ENCODE data around the gene CCDC85A.

Gene CCDC85A

DNA sequence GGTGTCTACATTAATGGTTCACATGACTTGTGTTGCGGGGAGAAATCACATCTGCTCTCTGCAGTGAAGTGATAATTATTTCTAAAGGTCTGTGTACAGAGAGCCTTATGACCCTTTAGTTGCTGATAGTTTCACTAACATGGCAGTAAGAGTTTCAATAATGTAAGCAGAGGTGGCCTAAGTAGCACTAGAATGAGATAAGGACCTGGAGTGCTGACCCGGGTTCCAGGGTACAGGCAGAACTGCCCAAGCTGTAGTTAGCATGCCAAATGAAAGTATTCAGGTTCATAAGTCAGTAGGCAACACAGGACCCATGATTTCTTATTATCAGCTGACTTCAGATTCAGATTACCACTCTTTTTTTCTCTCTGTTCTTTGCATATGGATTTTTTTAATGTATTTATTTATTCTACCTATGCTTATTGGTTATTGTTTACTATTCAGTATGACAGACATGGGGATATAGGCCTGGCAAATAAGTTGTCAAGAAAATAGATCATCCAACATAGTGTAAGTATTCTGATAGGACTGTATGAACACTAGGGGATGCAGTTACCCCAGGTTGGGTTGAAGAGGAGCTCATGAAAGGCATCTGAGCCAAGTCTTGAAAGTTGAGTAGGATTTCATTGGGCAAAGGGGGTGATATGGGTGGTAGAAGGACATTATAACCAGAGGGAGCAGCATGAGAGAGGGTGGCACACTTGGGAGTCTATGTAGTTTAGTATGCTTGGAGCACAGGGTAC, 105.2 kb downstream of the CCDC85A start:
- Histone ChIP-seq H3K9ac (ENCODE audit: low read length) (no peak overlapping the region), H3K79me2 (ENCODE audit: low read length) (no peaks in the 10 kb centered on the region), H3K27me3 (replicated peaks; ENCODE audit: insufficient read depth, low read length) (no peaks in the 10 kb centered on the region), H3K27ac (ENCODE audit: low read length) (no peak overlapping the region), H3K4me1 (ENCODE audit: low read length) (no peaks in the 10 kb centered on the region), H3F3A (ENCODE audit: insufficient read depth, low read length) (no peaks in the 10 kb centered on the region), H2AFZ (ENCODE audit: low read length) (no peak overlapping the region), H4K20me1 (ENCODE audit: insufficient read depth, low read length) (no peaks in the 10 kb centered on the region), H3K4me3 (ENCODE audit: low read length) (no peak overlapping the region), H3K9me2 (replicated peaks; ENCODE audit: insufficient read depth, low read length) (no peaks in the 10 kb centered on the region), H3K4me2 (ENCODE audit: low read depth, low read length) (no peak overlapping the region), H3K36me3 (replicated peaks; ENCODE audit: insufficient read depth, low read length) (no peaks in the 10 kb centered on the region), H3K9me3 (replicated peaks; ENCODE audit: insufficient read depth, low read length) (no peaks in the 10 kb centered on the region)
- no peak for DNase-seq
- TF ChIP-seq EZH2 (optimal IDR thresholded peaks at IDR 0.05; ENCODE audit: low read depth, low read length), result no peak
- no peak for TF ChIP-seq EZH2phosphoT487 (IDR thresholded peaks at IDR 0.05; ENCODE audit: low read length)
- TF ChIP-seq, protein P1, sequence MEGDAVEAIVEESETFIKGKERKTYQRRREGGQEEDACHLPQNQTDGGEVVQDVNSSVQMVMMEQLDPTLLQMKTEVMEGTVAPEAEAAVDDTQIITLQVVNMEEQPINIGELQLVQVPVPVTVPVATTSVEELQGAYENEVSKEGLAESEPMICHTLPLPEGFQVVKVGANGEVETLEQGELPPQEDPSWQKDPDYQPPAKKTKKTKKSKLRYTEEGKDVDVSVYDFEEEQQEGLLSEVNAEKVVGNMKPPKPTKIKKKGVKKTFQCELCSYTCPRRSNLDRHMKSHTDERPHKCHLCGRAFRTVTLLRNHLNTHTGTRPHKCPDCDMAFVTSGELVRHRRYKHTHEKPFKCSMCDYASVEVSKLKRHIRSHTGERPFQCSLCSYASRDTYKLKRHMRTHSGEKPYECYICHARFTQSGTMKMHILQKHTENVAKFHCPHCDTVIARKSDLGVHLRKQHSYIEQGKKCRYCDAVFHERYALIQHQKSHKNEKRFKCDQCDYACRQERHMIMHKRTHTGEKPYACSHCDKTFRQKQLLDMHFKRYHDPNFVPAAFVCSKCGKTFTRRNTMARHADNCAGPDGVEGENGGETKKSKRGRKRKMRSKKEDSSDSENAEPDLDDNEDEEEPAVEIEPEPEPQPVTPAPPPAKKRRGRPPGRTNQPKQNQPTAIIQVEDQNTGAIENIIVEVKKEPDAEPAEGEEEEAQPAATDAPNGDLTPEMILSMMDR (IDR thresholded peaks at IDR 0.05; ENCODE audit: low read length), result no peak

DNA sequence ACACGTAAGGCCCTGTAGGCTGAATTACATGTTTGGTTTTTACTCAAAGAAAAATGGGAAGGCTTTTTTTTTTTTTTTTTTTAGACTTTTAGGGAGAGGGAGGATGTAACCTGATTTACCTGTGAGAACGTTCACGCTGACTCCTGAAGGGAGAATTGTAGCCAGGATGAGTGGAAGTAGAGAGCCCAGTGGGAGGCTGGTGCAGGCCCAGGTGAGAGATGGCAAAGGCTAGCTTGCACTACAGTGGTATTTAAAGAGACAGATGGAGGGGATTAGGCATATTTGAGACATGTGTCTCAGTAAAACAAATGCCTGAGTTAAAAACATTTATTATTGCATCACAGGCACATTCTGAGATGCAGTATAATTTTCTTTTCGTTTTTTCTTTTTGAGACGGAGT, 107.9 kb downstream of the CCDC85A start:
- H3K27me3 ChIP-seq (replicated peaks; ENCODE audit: insufficient read depth, low read length), result no peaks in the 10 kb centered on the region
- H3K4me3 ChIP-seq (ENCODE audit: low read length), result no peak overlapping the region
- no peak overlapping the region for H3K9ac ChIP-seq (ENCODE audit: low read length)
- no peaks in the 10 kb centered on the region for H3K79me2 ChIP-seq (ENCODE audit: low read length)
- DNase-seq, result no peak
- no peaks in the 10 kb centered on the region for H3K36me3 ChIP-seq (replicated peaks; ENCODE audit: insufficient read depth, low read length)
- TF ChIP-seq, protein P1 (IDR thresholded peaks at IDR 0.05; ENCODE audit: low read length), result no peak
- no peak for TF ChIP-seq EZH2 (optimal IDR thresholded peaks at IDR 0.05; ENCODE audit: low read depth, low read length)
- TF ChIP-seq EZH2phosphoT487 (IDR thresholded peaks at IDR 0.05; ENCODE audit: low read length), result no peak
- no peaks in the 10 kb centered on the region for H4K20me1 ChIP-seq (ENCODE audit: insufficient read depth, low read length)
- H2AFZ ChIP-seq (ENCODE audit: low read length), result no peak overlapping the region
- no peaks in the 10 kb centered on the region for H3K9me3 ChIP-seq (replicated peaks; ENCODE audit: insufficient read depth, low read length)
- H3K4me1 ChIP-seq (ENCODE audit: low read length), result no peaks in the 10 kb centered on the region
- H3F3A ChIP-seq (ENCODE audit: insufficient read depth, low read length), result no peaks in the 10 kb centered on the region
- H3K4me2 ChIP-seq (ENCODE audit: low read depth, low read length), result no peak overlapping the region
- H3K9me2 ChIP-seq (replicated peaks; ENCODE audit: insufficient read depth, low read length), result no peaks in the 10 kb centered on the region
- no peak overlapping the region for H3K27ac ChIP-seq (ENCODE audit: low read length)

DNA sequence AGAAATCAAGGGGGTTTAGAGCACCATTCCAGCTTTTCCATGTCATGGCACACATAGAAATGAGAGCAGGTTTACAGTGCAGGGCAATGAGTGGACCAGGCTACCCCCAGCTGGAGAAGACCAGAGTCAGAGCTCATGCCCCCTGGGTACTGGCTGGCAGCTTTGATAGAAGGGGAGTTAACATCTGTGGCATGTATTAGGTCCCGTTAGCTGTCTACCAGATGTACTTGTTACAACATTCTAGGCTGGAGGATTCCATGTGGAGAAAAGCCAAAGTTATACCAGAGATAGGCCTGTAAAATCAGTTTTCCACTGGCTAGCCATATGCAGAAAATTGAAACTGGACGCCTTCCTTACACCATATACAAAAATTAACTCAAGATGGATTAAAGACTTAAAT, 109.2 kb downstream of the CCDC85A start:
- Histone ChIP-seq H3K9ac (ENCODE audit: low read length) (no peak overlapping the region), H3K4me2 (ENCODE audit: low read depth, low read length) (no peak overlapping the region), H2AFZ (ENCODE audit: low read length) (no peak overlapping the region), H3F3A (ENCODE audit: insufficient read depth, low read length) (no peaks in the 10 kb centered on the region), H3K79me2 (ENCODE audit: low read length) (no peaks in the 10 kb centered on the region), H3K9me2 (replicated peaks; ENCODE audit: insufficient read depth, low read length) (no peaks in the 10 kb centered on the region), H4K20me1 (ENCODE audit: insufficient read depth, low read length) (no peaks in the 10 kb centered on the region), H3K27ac (ENCODE audit: low read length) (no peak overlapping the region), H3K4me3 (ENCODE audit: low read length) (no peak overlapping the region), H3K36me3 (replicated peaks; ENCODE audit: insufficient read depth, low read length) (no peaks in the 10 kb centered on the region), H3K27me3 (replicated peaks; ENCODE audit: insufficient read depth, low read length) (no peaks in the 10 kb centered on the region), H3K9me3 (replicated peaks; ENCODE audit: insufficient read depth, low read length) (no peaks in the 10 kb centered on the region), H3K4me1 (ENCODE audit: low read length) (no peaks in the 10 kb centered on the region)
- TF ChIP-seq, protein P1 (IDR thresholded peaks at IDR 0.05; ENCODE audit: low read length), result no peak
- TF ChIP-seq EZH2 (optimal IDR thresholded peaks at IDR 0.05; ENCODE audit: low read depth, low read length) (no peak), EZH2phosphoT487 (IDR thresholded peaks at IDR 0.05; ENCODE audit: low read length) (no peak)
- DNase-seq, result no peak

Data from MM.1S (cell line).